T-helper 2 cell treated with Interferon-gamma antibody and Interleukin-4, amounts not matched to agents 100 ng/mL and 5 ng/mL, for 36 hours (primary cell): ENCODE data around the gene LAMTOR4. TPM values are rescaled to one million over a fixed set of nuclear protein-coding genes. Genes with fewer than 3 reads are reported as not detected.
"Not testable (repeated sequence)": the region's sequence is repeated elsewhere in the genome, so short reads cannot be mapped to it uniquely, and the experiment has no call there.

ENCODE experiments used
- intact Hi-C: fragments of 100-400 bp; cut with micrococcal nuclease; formaldehyde crosslinking; loops from one replicate; pipeline ENCODE4 v1.15.1; 2023
- total RNA-seq: library from RNA; stranded (reverse); gene quantifications from 2 replicates; pipeline ENCODE4 v1.2.3, GENCODE V29; 2022

Gene LAMTOR4
- total RNA-seq, 1 donor from 2014 or later = 155 TPM

- intact Hi-C loops = no loop called here
Measured at GRCh38 chr7:100195222-100195621, 46.5 kb downstream of the LAMTOR4 start.

- intact Hi-C loops = not testable (repeated sequence)
Measured at GRCh38 chr7:100195901-100196322, 47.2 kb downstream of the LAMTOR4 start.

GRCh38 chr7:100198266-100198665, 49.5 kb downstream of the LAMTOR4 start:
- intact Hi-C loops = no loop called here

GRCh38 chr7:100200693-100201092, 52.0 kb downstream of the LAMTOR4 start:
- intact Hi-C loops = no loop called here

Other genes with a start within 250 kb of the LAMTOR4 start
- gene TRIM4, start 229.4 kb upstream of the LAMTOR4 start, total RNA-seq = 27.3 and 28.3 TPM in 2 replicates
- 0.14 and 0.16 TPM in 2 replicates for gene GJC3, start 219.3 kb upstream of the LAMTOR4 start, total RNA-seq
- not detected in 2 replicates for gene AZGP1, start 172.9 kb upstream of the LAMTOR4 start, total RNA-seq
- gene ZKSCAN1, start 133.3 kb upstream of the LAMTOR4 start, total RNA-seq = 53.2 and 55.3 TPM in 2 replicates
- 5.3 and 5.8 TPM in 2 replicates for gene ZSCAN21, start 99.1 kb upstream of the LAMTOR4 start, total RNA-seq
- gene ZNF3, start 67.2 kb upstream of the LAMTOR4 start, total RNA-seq = 25.3 and 26.7 TPM in 2 replicates
- gene COPS6, start 59.9 kb upstream of the LAMTOR4 start, total RNA-seq = 101 and 102 TPM in 2 replicates
- 336 and 353 TPM in 2 replicates for gene MCM7, start 47.5 kb upstream of the LAMTOR4 start, total RNA-seq
- gene AP4M1, start 47.3 kb upstream of the LAMTOR4 start, total RNA-seq = 10.4 and 11.7 TPM in 2 replicates
- gene TAF6, start 29.6 kb upstream of the LAMTOR4 start, total RNA-seq = 63.0 and 67.4 TPM in 2 replicates
- gene CNPY4, start 29.3 kb upstream of the LAMTOR4 start, total RNA-seq = 29.5 and 30.1 TPM in 2 replicates
- gene MBLAC1, start 22.0 kb upstream of the LAMTOR4 start, total RNA-seq = 2.7 and 3.8 TPM in 2 replicates
- 49.5 and 50.9 TPM in 2 replicates for gene TRAPPC14, start 9.8 kb downstream of the LAMTOR4 start, total RNA-seq
- 4.7 and 5.7 TPM in 2 replicates for gene GAL3ST4, start 19.7 kb downstream of the LAMTOR4 start, total RNA-seq
- gene GPC2, start 28.5 kb downstream of the LAMTOR4 start, total RNA-seq = 7.0 and 8.5 TPM in 2 replicates
- gene STAG3, start 29.0 kb downstream of the LAMTOR4 start, total RNA-seq = 19.2 and 21.7 TPM in 2 replicates
- gene PVRIG, start 71.0 kb downstream of the LAMTOR4 start, total RNA-seq = 46.2 and 49.9 TPM in 2 replicates
- not detected in 2 replicates for gene SPDYE3, start 158.8 kb downstream of the LAMTOR4 start, total RNA-seq
- gene PILRB, start 209.2 kb downstream of the LAMTOR4 start, total RNA-seq = 73.4 and 78.1 TPM in 2 replicates
- 11.5 and 12.2 TPM in 2 replicates for gene PILRA, start 224.6 kb downstream of the LAMTOR4 start, total RNA-seq